WTC11 (cell line): ENCODE measurements around the gene MYO7B. TPM values are rescaled to one million over a fixed set of nuclear protein-coding genes. Genes with fewer than 3 reads are reported as not detected.

Experiments
- ATAC-seq: fragments of 200-7000 bp; cut with Tn5 transposase; 2 replicates; pipeline ENCODE4 v1.10.0; 2021; ENCODE audit warnings: mild to moderate bottlenecking, moderate library complexity
- CTCF ChIA-PET: fragments of 300-600 bp; sonication (Branson Sonifier 250); formaldehyde crosslinking; loops from one replicate; lab custom pipeline; 2021; ENCODE audit warnings: antibody characterized with exemption; lab: Charles Lee
- POLR2A ChIA-PET: fragments of 350-600 bp; sonication (Branson Sonifier 250); formaldehyde crosslinking; loops from one replicate; lab custom pipeline; 2021; ENCODE audit warnings: antibody characterized with exemption; lab: Charles Lee
- DNase-seq: peaks from one replicate; pipeline ENCODE4 v3.0.0; 2021; ENCODE audit warnings: low spot score
- H3K27ac Mint-ChIP-seq: 2 replicates; pipeline ENCODE4 v1.8.0; 2021; ENCODE audit warnings: mixed read lengths
- H3K27me3 Mint-ChIP-seq: 2 replicates; pipeline ENCODE4 v1.8.0; 2021; ENCODE audit warnings: low read depth, mild to moderate bottlenecking, moderate library complexity, mixed read lengths
- H3K36me3 Mint-ChIP-seq: 2 replicates; pipeline ENCODE4 v1.8.0; 2021; ENCODE audit warnings: mixed read lengths
- H3K4me1 Mint-ChIP-seq: 2 replicates; pipeline ENCODE4 v1.8.0; 2022; ENCODE audit warnings: mixed read lengths
- H3K4me3 Mint-ChIP-seq: 2 replicates; pipeline ENCODE4 v1.8.0; 2021; ENCODE audit warnings: mild to moderate bottlenecking, moderate library complexity, mixed read lengths
- H3K9me3 Mint-ChIP-seq: 2 replicates; pipeline ENCODE4 v1.8.0; 2021; ENCODE audit warnings: mixed read lengths
- EMX1 ChIP-seq: fragments of 250-450 bp; sonication (Bioruptor Pico); IDR thresholded peaks from 2 replicates; pipeline ENCODE4 v1.8.0; 2021; ENCODE audit warnings: mild to moderate bottlenecking
- GABPB1 ChIP-seq: sonication (generic); formaldehyde crosslinking; IDR thresholded peaks from 2 replicates; pipeline ENCODE4 v1.8.1; 2023; ENCODE audit warnings: mild to moderate bottlenecking, missing genetic modification reagents
- JAZF1 ChIP-seq: fragments of 250-450 bp; sonication (Bioruptor Pico); IDR thresholded peaks from 2 replicates; pipeline ENCODE4 v1.9.0; 2021; ENCODE audit warnings: moderate library complexity, mild to moderate bottlenecking, inconsistent platforms
- KAT7 ChIP-seq: sonication (generic); formaldehyde crosslinking; IDR thresholded peaks from 2 replicates; pipeline ENCODE4 v1.8.1; 2023; ENCODE audit warnings: missing genetic modification reagents, mild to moderate bottlenecking, borderline replicate concordance
- PRRX2 ChIP-seq: fragments of 250-450 bp; sonication (Bioruptor Pico); IDR thresholded peaks from 2 replicates; pipeline ENCODE4 v1.8.0; 2021; ENCODE audit warnings: mild to moderate bottlenecking
- SMAD3 ChIP-seq: sonication (generic); formaldehyde crosslinking; IDR thresholded peaks from 2 replicates; pipeline ENCODE4 v1.8.0; 2022; ENCODE audit warnings: missing genetic modification reagents, mild to moderate bottlenecking, borderline replicate concordance
- TCF7 ChIP-seq: sonication (generic); formaldehyde crosslinking; IDR thresholded peaks from 2 replicates; pipeline ENCODE4 v1.8.0; 2022; ENCODE audit warnings: mild to moderate bottlenecking, low read depth, missing genetic modification reagents, moderate library complexity
- TEAD4 ChIP-seq: sonication (generic); formaldehyde crosslinking; IDR thresholded peaks from 2 replicates; pipeline ENCODE4 v1.8.0; 2022; ENCODE audit warnings: mild to moderate bottlenecking, missing genetic modification reagents
- ZNF121 ChIP-seq: sonication (generic); formaldehyde crosslinking; IDR thresholded peaks from 2 replicates; pipeline ENCODE4 v1.8.0; 2023; ENCODE audit warnings: missing genetic modification reagents
- ZNF263 ChIP-seq: sonication (generic); formaldehyde crosslinking; IDR thresholded peaks from 2 replicates; pipeline ENCODE4 v1.8.1; 2022; ENCODE audit warnings: low read depth, mild to moderate bottlenecking, moderate library complexity, missing genetic modification reagents
- ZNF416 ChIP-seq: fragments of 250-450 bp; sonication (Bioruptor Pico); IDR thresholded peaks from 2 replicates; pipeline ENCODE4 v1.9.0; 2021; ENCODE audit warnings: mild to moderate bottlenecking, inconsistent platforms
- ZNF671 ChIP-seq: fragments of 250-450 bp; sonication (Bioruptor Pico); IDR thresholded peaks from 2 replicates; pipeline ENCODE4 v1.8.0; 2021; ENCODE audit warnings: mild to moderate bottlenecking
- total RNA-seq: library from RNA; stranded (reverse); gene quantifications from 3 replicates; pipeline ENCODE4 v1.2.3, GENCODE V29; 2021
- TF ChIP-seq, protein P1 (sequence below): sonication (generic); formaldehyde crosslinking; IDR thresholded peaks from 2 replicates; pipeline ENCODE4 v1.8.0; 2023; ENCODE audit warnings: missing genetic modification reagents
- TF ChIP-seq, protein P2 (sequence below): sonication (generic); formaldehyde crosslinking; IDR thresholded peaks from 2 replicates; pipeline ENCODE4 v1.8.0; 2023; ENCODE audit warnings: missing genetic modification reagents, mild to moderate bottlenecking, borderline replicate concordance
- TF ChIP-seq, protein P3 (sequence below): sonication (generic); formaldehyde crosslinking; IDR thresholded peaks from 2 replicates; pipeline ENCODE4 v1.8.1; 2022; ENCODE audit warnings: mild to moderate bottlenecking, moderate library complexity, missing genetic modification reagents
- TF ChIP-seq, protein P4 (sequence below): fragments of 250-450 bp; sonication (Bioruptor Pico); IDR thresholded peaks from 2 replicates; pipeline ENCODE4 v1.9.0; 2021; ENCODE audit warnings: mild to moderate bottlenecking
- TF ChIP-seq, protein P5 (sequence below): fragments of 250-450 bp; sonication (Bioruptor Pico); IDR thresholded peaks from 2 replicates; pipeline ENCODE4 v1.9.0; 2021; ENCODE audit warnings: moderate library complexity, mild to moderate bottlenecking, inconsistent platforms, borderline replicate concordance
- TF ChIP-seq, protein P6 (sequence below): sonication (generic); formaldehyde crosslinking; IDR thresholded peaks from 2 replicates; pipeline ENCODE4 v1.8.1; 2023; ENCODE audit warnings: mild to moderate bottlenecking, missing genetic modification reagents, borderline replicate concordance

MYO7B gene
- total RNA-seq, 1 experiment from 2014 or later, result not detected

DNA sequence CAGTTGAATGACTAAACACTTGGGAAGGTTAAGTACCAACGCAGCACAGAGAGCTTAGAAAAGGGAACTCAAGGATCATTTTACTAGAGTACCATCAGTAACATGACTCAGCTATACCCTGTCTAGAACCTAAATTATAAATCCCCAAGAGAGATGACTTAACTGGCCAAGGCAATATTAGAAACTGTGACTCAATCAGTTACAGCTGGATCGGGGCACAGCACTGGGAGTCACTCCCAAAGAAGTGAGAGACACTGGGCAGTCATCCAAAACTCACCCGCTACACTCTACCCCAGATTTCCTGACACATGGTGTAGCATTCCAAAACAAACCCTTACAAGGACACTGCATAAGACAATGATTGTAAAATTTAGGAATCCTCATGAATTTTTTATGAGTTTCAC is 26.9 kb upstream of the MYO7B start:
- DNase-seq, result no peak
- no peak overlapping the region for H3K4me3 Mint-ChIP-seq
- no peak for ATAC-seq
- peaks cover 21% of the 10 kb centered on the region for H3K36me3 Mint-ChIP-seq
- no peaks in the 10 kb centered on the region for H3K27me3 Mint-ChIP-seq
- POLR2A ChIA-PET, result interaction anchor here (0.5 to 1.0 kb wide), 2 partner anchors 18 to 285 kb away, joined by 3 read pairs; no protein-coding TSS in a partner anchor
- H3K9me3 Mint-ChIP-seq, result no peaks in the 10 kb centered on the region
- TF ChIP-seq PRRX2, result no peak
- TF ChIP-seq, protein P1, sequence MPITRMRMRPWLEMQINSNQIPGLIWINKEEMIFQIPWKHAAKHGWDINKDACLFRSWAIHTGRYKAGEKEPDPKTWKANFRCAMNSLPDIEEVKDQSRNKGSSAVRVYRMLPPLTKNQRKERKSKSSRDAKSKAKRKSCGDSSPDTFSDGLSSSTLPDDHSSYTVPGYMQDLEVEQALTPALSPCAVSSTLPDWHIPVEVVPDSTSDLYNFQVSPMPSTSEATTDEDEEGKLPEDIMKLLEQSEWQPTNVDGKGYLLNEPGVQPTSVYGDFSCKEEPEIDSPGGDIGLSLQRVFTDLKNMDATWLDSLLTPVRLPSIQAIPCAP (CRISPR knock-in tag), result no peak
- TF ChIP-seq, protein P2, sequence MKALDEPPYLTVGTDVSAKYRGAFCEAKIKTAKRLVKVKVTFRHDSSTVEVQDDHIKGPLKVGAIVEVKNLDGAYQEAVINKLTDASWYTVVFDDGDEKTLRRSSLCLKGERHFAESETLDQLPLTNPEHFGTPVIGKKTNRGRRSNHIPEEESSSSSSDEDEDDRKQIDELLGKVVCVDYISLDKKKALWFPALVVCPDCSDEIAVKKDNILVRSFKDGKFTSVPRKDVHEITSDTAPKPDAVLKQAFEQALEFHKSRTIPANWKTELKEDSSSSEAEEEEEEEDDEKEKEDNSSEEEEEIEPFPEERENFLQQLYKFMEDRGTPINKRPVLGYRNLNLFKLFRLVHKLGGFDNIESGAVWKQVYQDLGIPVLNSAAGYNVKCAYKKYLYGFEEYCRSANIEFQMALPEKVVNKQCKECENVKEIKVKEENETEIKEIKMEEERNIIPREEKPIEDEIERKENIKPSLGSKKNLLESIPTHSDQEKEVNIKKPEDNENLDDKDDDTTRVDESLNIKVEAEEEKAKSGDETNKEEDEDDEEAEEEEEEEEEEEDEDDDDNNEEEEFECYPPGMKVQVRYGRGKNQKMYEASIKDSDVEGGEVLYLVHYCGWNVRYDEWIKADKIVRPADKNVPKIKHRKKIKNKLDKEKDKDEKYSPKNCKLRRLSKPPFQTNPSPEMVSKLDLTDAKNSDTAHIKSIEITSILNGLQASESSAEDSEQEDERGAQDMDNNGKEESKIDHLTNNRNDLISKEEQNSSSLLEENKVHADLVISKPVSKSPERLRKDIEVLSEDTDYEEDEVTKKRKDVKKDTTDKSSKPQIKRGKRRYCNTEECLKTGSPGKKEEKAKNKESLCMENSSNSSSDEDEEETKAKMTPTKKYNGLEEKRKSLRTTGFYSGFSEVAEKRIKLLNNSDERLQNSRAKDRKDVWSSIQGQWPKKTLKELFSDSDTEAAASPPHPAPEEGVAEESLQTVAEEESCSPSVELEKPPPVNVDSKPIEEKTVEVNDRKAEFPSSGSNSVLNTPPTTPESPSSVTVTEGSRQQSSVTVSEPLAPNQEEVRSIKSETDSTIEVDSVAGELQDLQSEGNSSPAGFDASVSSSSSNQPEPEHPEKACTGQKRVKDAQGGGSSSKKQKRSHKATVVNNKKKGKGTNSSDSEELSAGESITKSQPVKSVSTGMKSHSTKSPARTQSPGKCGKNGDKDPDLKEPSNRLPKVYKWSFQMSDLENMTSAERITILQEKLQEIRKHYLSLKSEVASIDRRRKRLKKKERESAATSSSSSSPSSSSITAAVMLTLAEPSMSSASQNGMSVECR (CRISPR knock-in tag), result no peak
- no peak for TF ChIP-seq SMAD3 (CRISPR knock-in tag)
- TF ChIP-seq ZNF671 (CRISPR knock-in tag), result no peak
- TF ChIP-seq, protein P3, sequence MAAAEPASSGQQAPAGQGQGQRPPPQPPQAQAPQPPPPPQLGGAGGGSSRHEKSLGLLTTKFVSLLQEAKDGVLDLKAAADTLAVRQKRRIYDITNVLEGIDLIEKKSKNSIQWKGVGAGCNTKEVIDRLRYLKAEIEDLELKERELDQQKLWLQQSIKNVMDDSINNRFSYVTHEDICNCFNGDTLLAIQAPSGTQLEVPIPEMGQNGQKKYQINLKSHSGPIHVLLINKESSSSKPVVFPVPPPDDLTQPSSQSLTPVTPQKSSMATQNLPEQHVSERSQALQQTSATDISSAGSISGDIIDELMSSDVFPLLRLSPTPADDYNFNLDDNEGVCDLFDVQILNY (CRISPR knock-in tag), result no peak
- TF ChIP-seq, protein P4, sequence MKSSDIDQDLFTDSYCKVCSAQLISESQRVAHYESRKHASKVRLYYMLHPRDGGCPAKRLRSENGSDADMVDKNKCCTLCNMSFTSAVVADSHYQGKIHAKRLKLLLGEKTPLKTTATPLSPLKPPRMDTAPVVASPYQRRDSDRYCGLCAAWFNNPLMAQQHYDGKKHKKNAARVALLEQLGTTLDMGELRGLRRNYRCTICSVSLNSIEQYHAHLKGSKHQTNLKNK, result no peak
- no peak for TF ChIP-seq GABPB1 (CRISPR knock-in tag)
- TF ChIP-seq, protein P5, sequence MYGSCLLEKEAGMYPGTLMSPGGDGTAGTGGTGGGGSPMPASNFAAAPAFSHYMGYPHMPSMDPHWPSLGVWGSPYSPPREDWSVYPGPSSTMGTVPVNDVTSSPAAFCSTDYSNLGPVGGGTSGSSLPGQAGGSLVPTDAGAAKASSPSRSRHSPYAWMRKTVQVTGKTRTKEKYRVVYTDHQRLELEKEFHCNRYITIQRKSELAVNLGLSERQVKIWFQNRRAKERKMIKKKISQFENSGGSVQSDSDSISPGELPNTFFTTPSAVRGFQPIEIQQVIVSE (CRISPR knock-in tag), result no peak
- no peak for TF ChIP-seq ZNF416 (CRISPR knock-in tag)
- no peak for TF ChIP-seq ZNF263 (CRISPR knock-in tag)
- no peak for TF ChIP-seq JAZF1 (CRISPR knock-in tag)
- TF ChIP-seq KAT7 (CRISPR knock-in tag), result no peak
- no peak for TF ChIP-seq TEAD4 (CRISPR knock-in tag)
- TF ChIP-seq, protein P6, sequence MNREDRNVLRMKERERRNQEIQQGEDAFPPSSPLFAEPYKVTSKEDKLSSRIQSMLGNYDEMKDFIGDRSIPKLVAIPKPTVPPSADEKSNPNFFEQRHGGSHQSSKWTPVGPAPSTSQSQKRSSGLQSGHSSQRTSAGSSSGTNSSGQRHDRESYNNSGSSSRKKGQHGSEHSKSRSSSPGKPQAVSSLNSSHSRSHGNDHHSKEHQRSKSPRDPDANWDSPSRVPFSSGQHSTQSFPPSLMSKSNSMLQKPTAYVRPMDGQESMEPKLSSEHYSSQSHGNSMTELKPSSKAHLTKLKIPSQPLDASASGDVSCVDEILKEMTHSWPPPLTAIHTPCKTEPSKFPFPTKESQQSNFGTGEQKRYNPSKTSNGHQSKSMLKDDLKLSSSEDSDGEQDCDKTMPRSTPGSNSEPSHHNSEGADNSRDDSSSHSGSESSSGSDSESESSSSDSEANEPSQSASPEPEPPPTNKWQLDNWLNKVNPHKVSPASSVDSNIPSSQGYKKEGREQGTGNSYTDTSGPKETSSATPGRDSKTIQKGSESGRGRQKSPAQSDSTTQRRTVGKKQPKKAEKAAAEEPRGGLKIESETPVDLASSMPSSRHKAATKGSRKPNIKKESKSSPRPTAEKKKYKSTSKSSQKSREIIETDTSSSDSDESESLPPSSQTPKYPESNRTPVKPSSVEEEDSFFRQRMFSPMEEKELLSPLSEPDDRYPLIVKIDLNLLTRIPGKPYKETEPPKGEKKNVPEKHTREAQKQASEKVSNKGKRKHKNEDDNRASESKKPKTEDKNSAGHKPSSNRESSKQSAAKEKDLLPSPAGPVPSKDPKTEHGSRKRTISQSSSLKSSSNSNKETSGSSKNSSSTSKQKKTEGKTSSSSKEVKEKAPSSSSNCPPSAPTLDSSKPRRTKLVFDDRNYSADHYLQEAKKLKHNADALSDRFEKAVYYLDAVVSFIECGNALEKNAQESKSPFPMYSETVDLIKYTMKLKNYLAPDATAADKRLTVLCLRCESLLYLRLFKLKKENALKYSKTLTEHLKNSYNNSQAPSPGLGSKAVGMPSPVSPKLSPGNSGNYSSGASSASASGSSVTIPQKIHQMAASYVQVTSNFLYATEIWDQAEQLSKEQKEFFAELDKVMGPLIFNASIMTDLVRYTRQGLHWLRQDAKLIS (CRISPR knock-in tag), result no peak
- no peak for TF ChIP-seq ZNF121 (CRISPR knock-in tag)
- TF ChIP-seq EMX1, result no peak
- TF ChIP-seq TCF7 (CRISPR knock-in tag), result no peak
- TF ChIP-seq, all 79 proteins: peak for 0
- Mint-ChIP-seq H3K27ac (peak overlapping the region; percentile 78), H3K4me1 (peaks cover 15% of the 10 kb centered on the region)
- CTCF ChIA-PET, result interaction anchor here (1.1 kb wide), 1 partner anchor 30 kb away, joined by 4 read pairs; no protein-coding TSS in a partner anchor
